B cell (primary cell): ENCODE results near the gene CDH16. TPM values are rescaled to one million over a fixed set of nuclear protein-coding genes. Genes with fewer than 3 reads are reported as not detected.

Experiments used
- ATAC-seq: fragments of 200-7000 bp; cut with Tn5 transposase; one replicate; pipeline ENCODE4 v1.10.0; 2021; ENCODE audit warnings: low read depth, mild to moderate bottlenecking, moderate number of reproducible peaks, moderate library complexity
- CTCF ChIA-PET: fragments of 350-600 bp; sonication (Branson Sonifier 250); formaldehyde crosslinking; loops from one replicate; lab custom pipeline; 2021; ENCODE audit warnings: antibody characterized with exemption, inconsistent platforms; lab: Charles Lee
- POLR2A ChIA-PET: fragments of 350-600 bp; sonication (Branson Sonifier 250); formaldehyde crosslinking; loops from one replicate; lab custom pipeline; 2021; ENCODE audit warnings: antibody characterized with exemption; lab: Charles Lee
- DNase-seq: peaks from one replicate; pipeline ENCODE4 v3.0.0; 2013
- H2AFZ ChIP-seq: 2 replicates; pipeline ENCODE4 v1.6.1; 2012; ENCODE audit warnings: mild to moderate bottlenecking, low read depth, low read length; ENCODE audit not compliant: insufficient read depth, poor library complexity, severe bottlenecking
- H3K27ac ChIP-seq, 2 donors: 1 replicate in 1 of 2; 2 replicates in 1 of 2; pipeline ENCODE4 v1.5.1; 2012 to 2013; ENCODE audit warnings: low read length in 2 of 2, mild to moderate bottlenecking in 2 of 2, moderate library complexity in 1 of 2
- H3K27me3 ChIP-seq, 4 experiments: fragments of 200-600 bp in 1 of 4; sonication (generic) in 1 of 4; replicated peaks in 1 of 4; 1 replicate in 2 of 4; 2 replicates in 2 of 4; pipeline versions ENCODE4 v1.6.1 to v1.7.0; 2013 to 2016; ENCODE audit warnings: low read length in 3 of 4, mild to moderate bottlenecking in 2 of 4, mixed read lengths in 1 of 4, moderate library complexity in 1 of 4; ENCODE audit not compliant: insufficient read depth in 4 of 4, control insufficient read depth in 3 of 4; ENCODE audit errors: control extremely low read depth in 1 of 4
- H3K36me3 ChIP-seq, 2 experiments: replicated peaks in 1 of 2; 1 replicate in 1 of 2; 2 replicates in 1 of 2; pipeline versions ENCODE4 v1.6.1 to v1.7.1; 2013; ENCODE audit warnings: low read length in 1 of 2; ENCODE audit not compliant: insufficient read depth in 2 of 2, control insufficient read depth in 1 of 2; ENCODE audit errors: control extremely low read depth in 1 of 2, extremely low read depth in 1 of 2
- H3K4me1 ChIP-seq, 2 donors: fragments of 200-600 bp in 1 of 2; sonication (generic) in 1 of 2; 1 replicate in 1 of 2; 2 replicates in 1 of 2; pipeline versions ENCODE4 v1.5.1 to v1.6.1; 2013 to 2017; ENCODE audit warnings: low read length in 2 of 2; ENCODE audit not compliant: control insufficient read depth in 2 of 2, insufficient read depth in 2 of 2
- H3K4me2 ChIP-seq: replicated peaks from 2 replicates; pipeline ENCODE3; 2012; ENCODE audit warnings: mild to moderate bottlenecking, low read depth, low read length; ENCODE audit not compliant: poor library complexity, severe bottlenecking
- H3K4me3 ChIP-seq, 5 experiments: fragments of 200-600 bp in 1 of 5; sonication (generic) in 1 of 5; 1 replicate in 3 of 5; 2 replicates in 2 of 5; pipeline versions ENCODE4 v1.5.1 to v1.7.0; 2011 to 2016; ENCODE audit warnings: low read length in 4 of 5, mild to moderate bottlenecking in 4 of 5, low read depth in 2 of 5, control low read depth in 1 of 5, moderate library complexity in 1 of 5; ENCODE audit not compliant: insufficient read depth in 1 of 5; ENCODE audit errors: control extremely low read depth in 1 of 5, extremely low read depth in 1 of 5
- H3K79me2 ChIP-seq: fragments of 200-600 bp; sonication (generic); one replicate; pipeline ENCODE4 v1.6.0; 2016; ENCODE audit warnings: low read length; ENCODE audit not compliant: control insufficient read depth, insufficient read depth
- H3K9ac ChIP-seq: fragments of 200-600 bp; sonication (generic); 2 replicates; pipeline ENCODE4 v1.6.1; 2017; ENCODE audit warnings: mild to moderate bottlenecking, low read length, moderate library complexity
- H3K9me3 ChIP-seq, 3 donors: one replicate each; pipeline versions ENCODE4 v1.6.1 to v1.7.1; 2013; ENCODE audit warnings: low read length in 2 of 3; ENCODE audit not compliant: control insufficient read depth in 2 of 3, insufficient read depth in 1 of 3; ENCODE audit errors: control extremely low read depth in 1 of 3
- H4K20me1 ChIP-seq: 2 replicates; pipeline ENCODE4 v1.6.0; 2012; ENCODE audit warnings: mild to moderate bottlenecking, low read length; ENCODE audit not compliant: insufficient read depth, control insufficient read depth, poor library complexity, severe bottlenecking
- H3K27ac Mint-ChIP-seq: one replicate; pipeline ENCODE4 v1.8.0; 2021; ENCODE audit warnings: mixed read lengths
- H3K27me3 Mint-ChIP-seq: one replicate; pipeline ENCODE4 v1.8.0; 2021; ENCODE audit warnings: mixed read lengths
- H3K4me1 Mint-ChIP-seq: one replicate; pipeline ENCODE4 v1.8.0; 2021; ENCODE audit warnings: mixed read lengths
- H3K4me3 Mint-ChIP-seq: one replicate; pipeline ENCODE4 v1.8.0; 2021; ENCODE audit warnings: mixed read lengths
- H3K9me3 Mint-ChIP-seq: one replicate; pipeline ENCODE4 v1.8.0; 2022; ENCODE audit warnings: mixed read lengths; ENCODE audit not compliant: insufficient read depth
- EZH2 ChIP-seq: IDR thresholded peaks from 2 replicates; pipeline ENCODE4 v1.6.1; 2012; ENCODE audit warnings: borderline replicate concordance, low read depth, mild to moderate bottlenecking, moderate library complexity, low read length; ENCODE audit not compliant: insufficient read depth, poor library complexity, severe bottlenecking
- WGBS: methylation state at CpG from one replicate; pipeline ENCODE4 v1.1.5; 2013; ENCODE audit warnings: missing lambda C conversion rate; ENCODE audit not compliant: insufficient coverage; 5-methylcytosine and 5-hydroxymethylcytosine counted together
- intact Hi-C: fragments of 100-400 bp; cut with micrococcal nuclease; formaldehyde crosslinking; loops from one replicate; pipeline ENCODE4 v1.10.0; 2022
- polyA plus RNA-seq: library from polyadenylated mRNA; depleted of rRNA; stranded (reverse); fragments of >200 nt; gene quantifications from 2 replicates; pipeline ENCODE4 v1.2.3, GENCODE V29; 2012
- total RNA-seq, 2 donors: library from RNA; stranded (reverse); fragments of 120-200 nt in 1 of 2; gene quantifications; 1 replicate in 1 of 2; 2 replicates in 1 of 2; pipeline versions ENCODE4 v1.2.3 to v1.2.4, GENCODE V29; 2013 to 2022
- TF ChIP-seq, protein P1 (sequence below): fragments of 200-600 bp; IDR thresholded peaks from one replicate; pipeline ENCODE4 v1.8.0; 2022; ENCODE audit warnings: antibody characterized with exemption, mild to moderate bottlenecking

CDH16 gene
- total and polyA plus RNA-seq, 2 donors (not counting 1 experiment from before 2014, with no cell fraction given) = not detected

DNA sequence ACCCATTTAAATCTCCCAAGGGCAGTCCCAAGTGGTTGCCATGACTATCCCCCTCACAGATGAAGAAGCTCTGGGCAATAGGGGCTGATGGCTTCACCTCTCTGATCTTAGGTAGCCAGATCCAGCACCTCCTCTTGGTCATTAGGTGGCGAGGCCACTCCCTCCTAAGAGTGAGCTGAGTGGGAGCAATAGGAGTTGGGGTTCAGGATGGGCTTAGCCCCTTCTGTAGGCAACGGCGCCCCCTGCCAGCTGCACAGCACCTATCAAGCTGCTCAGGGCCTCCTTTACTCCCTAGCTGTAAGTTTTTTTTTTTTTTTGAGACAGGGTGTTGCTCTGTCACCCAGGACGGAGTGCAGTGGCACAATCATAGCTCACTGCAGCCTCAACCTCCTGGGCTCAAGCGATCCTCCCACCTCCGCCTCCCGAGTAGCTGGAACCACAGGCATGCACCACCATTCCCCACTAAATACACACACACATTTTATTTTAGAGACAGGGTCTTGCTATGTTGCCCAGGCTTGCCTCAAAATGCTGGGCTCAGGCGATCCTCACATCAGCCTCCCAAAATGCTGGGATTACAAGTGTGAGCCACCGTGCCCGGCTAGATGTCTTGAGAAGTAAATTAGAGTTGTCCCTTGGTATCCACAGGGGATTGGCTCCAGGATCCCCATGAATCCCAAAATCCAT lies 10.2 kb upstream of the CDH16 start:
- intact Hi-C loops = no loop called here
- Mint-ChIP-seq H3K27me3 (peaks cover 19% of the 10 kb centered on the region), H3K4me3 (no peak overlapping the region), H3K9me3 (no peaks in the 10 kb centered on the region), H3K27ac (no peak overlapping the region), H3K4me1 (peaks cover 35% of the 10 kb centered on the region)
- ATAC-seq = no peak
- 88% methylated on average over 5 of the region's 10 CpGs for WGBS
- no peak overlapping the region for H3K4me2 ChIP-seq
- H3K9me3 ChIP-seq = peaks cover 0 to 8% (median 0%) of the 10 kb centered on the region in 3 donors
- H3K4me1 ChIP-seq = peaks cover 24 to 28% of the 10 kb centered on the region in 2 donors
- ChIA-PET POLR2A (no interaction called here), CTCF (interaction anchor here (0.6 to 1.6 kb wide), 5 partner anchors 33 to 61 kb away, joined by 3 to 5 read pairs (median 3); no protein-coding TSS in a partner anchor)
- DNase-seq = no peak
- H3K27ac ChIP-seq = no peak overlapping the region
- H3K79me2 ChIP-seq = peaks cover 14% of the 10 kb centered on the region
- peaks cover 0 to 32% (median 11%) of the 10 kb centered on the region in 4 experiments for H3K27me3 ChIP-seq
- H4K20me1 ChIP-seq = no peaks in the 10 kb centered on the region
- no peak overlapping the region for H2AFZ ChIP-seq
- H3K9ac ChIP-seq = no peak overlapping the region
- TF ChIP-seq, protein P1, sequence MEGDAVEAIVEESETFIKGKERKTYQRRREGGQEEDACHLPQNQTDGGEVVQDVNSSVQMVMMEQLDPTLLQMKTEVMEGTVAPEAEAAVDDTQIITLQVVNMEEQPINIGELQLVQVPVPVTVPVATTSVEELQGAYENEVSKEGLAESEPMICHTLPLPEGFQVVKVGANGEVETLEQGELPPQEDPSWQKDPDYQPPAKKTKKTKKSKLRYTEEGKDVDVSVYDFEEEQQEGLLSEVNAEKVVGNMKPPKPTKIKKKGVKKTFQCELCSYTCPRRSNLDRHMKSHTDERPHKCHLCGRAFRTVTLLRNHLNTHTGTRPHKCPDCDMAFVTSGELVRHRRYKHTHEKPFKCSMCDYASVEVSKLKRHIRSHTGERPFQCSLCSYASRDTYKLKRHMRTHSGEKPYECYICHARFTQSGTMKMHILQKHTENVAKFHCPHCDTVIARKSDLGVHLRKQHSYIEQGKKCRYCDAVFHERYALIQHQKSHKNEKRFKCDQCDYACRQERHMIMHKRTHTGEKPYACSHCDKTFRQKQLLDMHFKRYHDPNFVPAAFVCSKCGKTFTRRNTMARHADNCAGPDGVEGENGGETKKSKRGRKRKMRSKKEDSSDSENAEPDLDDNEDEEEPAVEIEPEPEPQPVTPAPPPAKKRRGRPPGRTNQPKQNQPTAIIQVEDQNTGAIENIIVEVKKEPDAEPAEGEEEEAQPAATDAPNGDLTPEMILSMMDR = no peak
- no peak for TF ChIP-seq EZH2
- peaks cover 0 to 12% of the 10 kb centered on the region in 2 experiments for H3K36me3 ChIP-seq
- H3K4me3 ChIP-seq = no peak overlapping the region
